ENCODE data around the gene PMM2.

The PMM2 gene

DNA sequence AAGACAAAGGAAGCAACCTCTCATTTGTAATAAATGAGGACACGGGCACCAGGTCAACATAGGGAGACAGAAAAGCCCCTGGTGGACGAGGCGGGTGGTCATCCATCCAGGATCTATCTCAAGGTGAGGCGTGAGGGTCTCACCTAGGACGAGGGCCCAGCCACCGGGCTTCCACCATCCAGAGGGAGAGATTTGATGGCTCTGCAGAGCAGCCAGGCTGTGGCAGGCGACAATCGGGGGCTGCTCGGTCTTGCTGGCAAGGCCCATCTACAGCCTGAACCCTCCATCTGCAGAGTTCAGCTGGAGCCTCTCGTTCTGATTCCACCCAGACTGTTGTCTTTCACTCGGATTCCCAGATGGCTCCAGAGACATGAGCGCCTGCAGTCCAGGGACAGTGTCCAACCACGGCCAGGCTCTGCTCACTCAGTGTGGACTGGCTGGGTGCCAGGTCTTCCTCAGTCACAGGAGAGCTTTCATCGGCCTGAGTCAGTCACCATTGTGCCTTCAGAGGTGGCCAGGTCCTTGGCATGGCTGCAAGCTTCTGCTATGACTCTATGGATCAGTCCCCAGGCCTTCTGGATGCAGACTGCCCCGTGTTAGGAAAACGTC is 90.4 kb downstream of the PMM2 start:
- peak; percentile 32 for DNase-seq (ENCODE audit: low spot score)

DNA sequence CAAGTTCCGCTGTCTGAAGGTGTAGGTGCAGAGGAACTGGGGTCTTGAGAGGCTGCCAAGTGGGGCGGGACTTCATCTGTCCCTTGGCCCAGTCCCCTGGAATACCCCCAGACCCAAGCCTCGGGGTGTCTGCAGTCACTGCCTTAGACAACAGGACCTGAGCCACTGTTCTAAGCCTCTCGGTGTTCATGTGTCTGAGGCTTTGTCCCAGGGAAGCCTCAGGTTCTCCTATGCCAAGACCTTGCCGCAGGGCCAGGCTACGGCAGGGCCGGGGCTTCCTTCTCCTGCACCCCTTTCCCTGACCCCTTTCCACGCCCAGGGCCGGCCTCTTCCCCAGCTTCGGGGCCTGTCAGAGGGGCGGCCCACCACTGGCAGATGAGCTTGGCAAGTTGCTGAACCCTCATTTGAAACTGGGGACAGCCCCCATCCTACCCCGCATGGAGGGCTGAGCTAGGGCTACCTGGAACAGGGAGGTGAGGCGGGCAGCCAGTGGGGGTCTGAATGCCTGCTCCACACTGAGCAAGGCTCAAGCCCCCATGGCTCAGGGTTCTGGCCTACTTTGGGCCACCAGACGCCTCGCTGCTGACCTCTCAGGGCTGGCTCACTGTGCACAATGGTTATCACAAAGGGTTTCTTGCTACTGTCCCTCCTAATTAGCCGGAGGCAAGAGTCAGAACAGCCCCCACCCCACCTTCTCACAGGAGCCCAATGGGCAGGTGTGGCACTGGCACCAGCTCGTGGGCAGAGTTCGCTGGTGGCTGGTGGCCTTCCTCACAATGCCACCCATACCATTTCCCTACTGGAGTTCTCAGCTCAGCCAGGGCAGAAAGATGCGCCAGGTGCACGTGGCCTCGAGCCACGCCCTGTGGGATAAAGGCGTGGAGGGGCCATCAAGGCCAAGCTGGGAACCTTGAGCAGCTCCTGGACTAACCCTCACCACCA is 91.6 kb downstream of the PMM2 start:
- DNase-seq (ENCODE audit: low spot score) = no peak

DNA sequence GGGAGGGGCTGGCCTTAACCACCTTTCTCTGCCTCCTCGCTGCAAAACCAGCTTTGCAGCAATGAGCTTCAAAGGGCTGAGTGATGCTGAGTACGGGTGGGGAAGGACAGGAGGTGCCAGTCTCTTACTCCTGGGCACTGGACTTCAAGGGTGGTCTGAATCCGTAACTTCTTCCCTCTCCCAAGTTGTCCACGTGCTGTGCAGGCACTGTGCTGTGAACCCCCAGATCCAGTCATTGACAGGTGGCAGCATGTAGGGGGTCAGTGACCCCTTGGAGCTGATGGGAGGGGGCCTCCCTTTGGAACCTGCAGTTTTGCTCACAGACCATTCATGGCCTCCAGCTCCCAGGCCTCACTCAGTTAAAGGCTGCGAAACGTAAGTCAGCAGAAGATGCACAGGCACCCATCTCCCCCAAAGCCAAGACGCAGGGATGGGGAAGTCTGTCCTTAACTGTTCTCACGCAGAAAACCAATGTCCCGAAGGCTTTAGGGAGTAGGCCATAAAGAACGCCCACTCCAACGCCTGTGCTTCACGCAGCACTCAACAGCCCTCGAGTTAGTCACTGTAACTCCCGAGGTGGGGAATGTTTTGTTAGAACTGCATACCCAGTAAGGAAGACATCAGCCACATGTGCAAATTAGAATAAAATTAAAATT is 92.4 kb downstream of the PMM2 start:
- DNase-seq (ENCODE audit: low spot score) = no peak

DNA sequence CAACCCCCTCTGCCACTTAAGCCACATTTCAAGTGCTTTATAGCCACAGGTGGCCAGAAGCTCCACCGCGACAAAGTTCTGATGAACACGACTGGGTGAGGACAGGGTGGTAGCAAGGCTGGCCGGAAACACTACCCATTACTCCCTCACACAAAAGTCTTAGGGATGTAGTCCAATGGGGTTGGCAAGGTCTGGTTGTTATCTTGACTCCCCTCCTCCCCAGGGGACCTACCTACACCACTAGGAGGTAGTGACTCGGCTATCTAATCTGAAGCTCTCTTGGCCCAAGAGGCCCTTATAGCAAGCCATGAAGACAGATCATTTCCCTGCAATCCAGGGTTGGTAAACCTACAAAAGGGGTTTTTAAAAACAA is 92.9 kb downstream of the PMM2 start:
- DNase-seq (ENCODE audit: low spot score) = no peak

GRCh38 chr16:8892101-8892575 is 94.5 kb downstream of the PMM2 start:
- no peak for DNase-seq (ENCODE audit: low spot score)

- DNase-seq (ENCODE audit: low spot score) = no peak
Measured at GRCh38 chr16:8893426-8893825, 95.8 kb downstream of the PMM2 start.

DNA sequence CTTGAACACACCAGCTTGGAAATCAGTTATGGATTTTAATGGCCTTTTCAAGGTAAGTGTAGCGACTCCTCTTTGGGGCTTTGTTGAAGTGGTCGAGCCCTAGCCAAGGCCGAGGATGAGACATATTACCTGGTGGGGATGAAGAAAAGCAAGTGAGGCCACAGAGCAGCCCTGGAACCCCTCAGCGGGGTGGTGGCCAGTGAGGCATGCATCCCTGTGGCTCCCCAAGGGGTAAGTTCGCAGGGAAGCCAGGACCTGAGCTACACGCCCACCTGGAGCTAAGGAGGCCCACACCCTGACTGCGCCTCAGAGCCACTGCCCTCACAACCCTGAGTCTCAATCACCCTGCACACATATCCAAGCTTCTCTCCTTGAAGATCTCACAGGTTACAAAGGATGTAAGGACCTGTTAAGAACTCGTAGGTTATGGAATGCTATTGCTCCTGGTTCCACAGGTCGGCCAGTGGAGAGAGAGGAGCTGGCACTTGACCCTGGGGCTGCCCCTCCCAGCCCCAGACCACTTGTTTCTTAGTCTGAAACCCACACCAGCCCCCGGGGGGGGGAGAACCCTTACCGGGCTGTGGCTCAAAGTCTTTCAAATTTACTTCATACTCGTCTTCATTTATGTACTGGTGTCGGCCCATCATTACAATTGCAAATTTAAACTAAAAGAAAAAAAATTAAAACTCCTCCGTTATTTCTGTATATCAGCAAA is 96.5 kb downstream of the PMM2 start:
- DNase-seq (ENCODE audit: low spot score) = no peak

DNA sequence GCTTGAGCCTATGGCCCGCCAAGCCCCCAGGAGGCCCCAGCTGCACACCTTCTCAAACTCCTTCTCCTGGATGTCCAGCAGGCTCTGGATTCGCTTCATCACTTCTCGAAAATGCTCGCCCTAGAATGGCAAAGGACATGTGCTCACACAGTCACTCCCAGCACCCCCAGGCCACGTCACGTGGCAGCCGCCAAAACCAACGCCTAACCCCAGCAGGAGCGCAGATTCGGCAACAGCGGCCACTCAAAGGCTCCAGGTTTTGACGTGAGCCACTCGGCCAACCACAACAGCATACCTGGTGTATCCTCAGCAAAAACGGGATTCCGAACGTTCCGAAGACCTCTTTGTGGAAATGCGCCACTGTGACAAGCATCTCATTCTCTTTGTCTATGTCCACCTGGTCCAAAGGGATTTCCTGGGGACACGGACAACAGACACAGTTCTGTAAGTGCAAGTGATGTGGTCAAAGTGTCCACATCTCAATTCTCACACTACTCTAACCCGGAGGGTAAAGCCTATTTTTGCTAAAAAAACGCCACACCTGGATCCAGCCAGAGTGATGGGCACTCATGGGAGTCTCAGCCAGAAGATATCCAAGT is 97.2 kb downstream of the PMM2 start:
- DNase-seq (ENCODE audit: low spot score) = no peak

- no peak for DNase-seq (ENCODE audit: low spot score)
Measured at GRCh38 chr16:8898660-8899318, 101.2 kb downstream of the PMM2 start.

Data from hematopoietic multipotent progenitor cell treated with erythropoietin and hydrocortisone succinate and interleukin-3 and kit ligand, for 15 days (in vitro differentiated cells).